Upper lobe of left lung (tissue), 4 donors: ENCODE measurements around the gene SLC25A45.

ENCODE experiments used
- POLR2A ChIP-seq, 4 donors: fragments of 450-650 bp; IDR thresholded peaks; one replicate each; pipeline ENCODE4 v1.5.1; 2016 to 2017; ENCODE audit warnings: antibody characterized with exemption in 4 of 4, mild to moderate bottlenecking in 2 of 4
- POLR2AphosphoS5 ChIP-seq, 2 donors: sonication (generic); formaldehyde crosslinking; IDR thresholded peaks; one replicate each; pipeline ENCODE4 v1.5.1; 2017; ENCODE audit warnings: antibody characterized with exemption in 2 of 2
- TF ChIP-seq, protein P1 (sequence below), 6 experiments: fragments of 450-650 bp in 4 of 6; fragments of 200-600 bp in 2 of 6; sonication (generic) in 2 of 6; IDR thresholded peaks; one replicate each; pipeline ENCODE4 v1.5.1; 2016 to 2019; ENCODE audit warnings: antibody characterized with exemption in 6 of 6

DNA sequence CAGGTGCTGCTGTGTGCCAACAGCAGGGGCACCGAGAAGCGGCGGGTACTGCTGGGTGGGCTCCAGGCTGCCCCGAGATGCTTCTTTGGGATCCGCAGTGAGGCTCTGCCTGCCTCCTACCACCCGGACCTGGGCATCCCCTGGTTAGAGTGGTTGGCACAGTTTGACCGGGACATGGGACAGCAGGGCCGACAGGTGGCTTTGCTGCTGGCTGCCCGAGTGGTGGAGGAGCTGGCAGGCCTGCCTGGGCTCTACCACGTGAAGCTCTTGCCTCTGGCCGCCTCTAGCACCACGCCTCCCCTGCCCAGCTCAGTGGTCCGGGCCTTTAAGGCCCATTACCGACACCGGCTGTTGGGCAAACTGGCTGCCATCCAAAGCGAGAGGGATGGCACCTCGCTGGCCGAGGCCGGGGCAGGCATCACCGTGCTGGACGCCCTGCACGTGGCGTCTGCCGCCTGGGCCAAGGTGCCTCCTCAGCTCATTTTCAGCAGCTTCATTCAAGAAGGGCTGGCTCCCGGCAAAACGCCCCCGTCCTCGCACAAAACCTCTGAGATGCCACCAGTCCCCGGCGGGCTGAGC, 26.0 kb downstream of the SLC25A45 start:
- TF ChIP-seq, protein P1, sequence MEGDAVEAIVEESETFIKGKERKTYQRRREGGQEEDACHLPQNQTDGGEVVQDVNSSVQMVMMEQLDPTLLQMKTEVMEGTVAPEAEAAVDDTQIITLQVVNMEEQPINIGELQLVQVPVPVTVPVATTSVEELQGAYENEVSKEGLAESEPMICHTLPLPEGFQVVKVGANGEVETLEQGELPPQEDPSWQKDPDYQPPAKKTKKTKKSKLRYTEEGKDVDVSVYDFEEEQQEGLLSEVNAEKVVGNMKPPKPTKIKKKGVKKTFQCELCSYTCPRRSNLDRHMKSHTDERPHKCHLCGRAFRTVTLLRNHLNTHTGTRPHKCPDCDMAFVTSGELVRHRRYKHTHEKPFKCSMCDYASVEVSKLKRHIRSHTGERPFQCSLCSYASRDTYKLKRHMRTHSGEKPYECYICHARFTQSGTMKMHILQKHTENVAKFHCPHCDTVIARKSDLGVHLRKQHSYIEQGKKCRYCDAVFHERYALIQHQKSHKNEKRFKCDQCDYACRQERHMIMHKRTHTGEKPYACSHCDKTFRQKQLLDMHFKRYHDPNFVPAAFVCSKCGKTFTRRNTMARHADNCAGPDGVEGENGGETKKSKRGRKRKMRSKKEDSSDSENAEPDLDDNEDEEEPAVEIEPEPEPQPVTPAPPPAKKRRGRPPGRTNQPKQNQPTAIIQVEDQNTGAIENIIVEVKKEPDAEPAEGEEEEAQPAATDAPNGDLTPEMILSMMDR (IDR thresholded peaks at IDR 0.05): no peak
- no peak for TF ChIP-seq POLR2A (IDR thresholded peaks at IDR 0.05)
- TF ChIP-seq POLR2AphosphoS5 (IDR thresholded peaks at IDR 0.05): no peak
